SHP77 treated with DMSO at 0.1 percent for 48 hours (cell line): ENCODE data around the gene CFAP65.

Experiments used
- DNase-seq: peaks from one replicate; lab custom pipeline; 2025; lab: John Stamatoyannopoulos, UW

Gene CFAP65

DNA sequence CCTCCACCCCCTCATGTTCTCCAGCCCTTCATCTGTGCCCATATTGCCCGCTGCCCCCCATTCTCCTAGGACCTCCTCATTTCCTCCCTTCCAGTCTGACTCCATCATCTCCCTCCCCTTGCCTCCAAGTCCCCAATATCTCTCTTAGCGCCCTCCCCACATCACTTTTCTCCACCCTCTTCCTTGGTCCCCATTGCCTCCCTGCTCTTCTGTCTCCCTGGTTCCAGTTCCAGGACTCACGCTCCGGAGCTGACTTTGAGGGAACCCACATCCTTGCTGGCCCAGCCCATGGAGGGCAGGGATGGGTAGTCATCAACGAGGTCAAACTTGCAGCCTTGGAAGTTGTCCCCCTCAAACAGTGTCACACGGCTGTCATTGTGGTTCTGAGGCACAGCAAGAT lies 50.7 kb downstream of the CFAP65 start:
- DNase-seq, result no peak

DNA sequence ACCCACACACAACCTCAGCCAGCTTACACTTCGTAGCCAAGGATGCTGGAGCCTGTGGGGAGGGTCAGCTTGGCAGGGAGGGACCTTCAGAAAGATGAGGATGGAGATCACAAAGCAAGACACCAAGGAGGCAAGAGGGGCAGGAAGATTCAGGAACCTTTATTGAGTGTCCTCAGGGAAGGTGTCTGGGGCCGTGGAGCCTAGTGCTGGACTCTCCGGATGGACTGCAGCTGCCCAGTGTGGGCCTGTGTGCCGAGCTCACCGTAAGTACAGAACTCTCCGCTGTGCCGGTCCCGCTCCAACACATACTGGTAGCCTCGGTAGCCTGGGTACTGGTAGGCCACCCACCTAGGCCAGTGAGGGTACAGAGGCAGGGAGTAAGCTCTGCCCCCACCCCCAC lies 51.3 kb downstream of the CFAP65 start:
- DNase-seq, result no peak

- no peak for DNase-seq
Measured at GRCh38 chr2:218988650-218989049, 52.7 kb downstream of the CFAP65 start.

GRCh38 chr2:218988164-218988563 lies 53.2 kb downstream of the CFAP65 start:
- no peak for DNase-seq

GRCh38 chr2:218986148-218986761 lies 55.1 kb downstream of the CFAP65 start:
- no peak for DNase-seq

DNA sequence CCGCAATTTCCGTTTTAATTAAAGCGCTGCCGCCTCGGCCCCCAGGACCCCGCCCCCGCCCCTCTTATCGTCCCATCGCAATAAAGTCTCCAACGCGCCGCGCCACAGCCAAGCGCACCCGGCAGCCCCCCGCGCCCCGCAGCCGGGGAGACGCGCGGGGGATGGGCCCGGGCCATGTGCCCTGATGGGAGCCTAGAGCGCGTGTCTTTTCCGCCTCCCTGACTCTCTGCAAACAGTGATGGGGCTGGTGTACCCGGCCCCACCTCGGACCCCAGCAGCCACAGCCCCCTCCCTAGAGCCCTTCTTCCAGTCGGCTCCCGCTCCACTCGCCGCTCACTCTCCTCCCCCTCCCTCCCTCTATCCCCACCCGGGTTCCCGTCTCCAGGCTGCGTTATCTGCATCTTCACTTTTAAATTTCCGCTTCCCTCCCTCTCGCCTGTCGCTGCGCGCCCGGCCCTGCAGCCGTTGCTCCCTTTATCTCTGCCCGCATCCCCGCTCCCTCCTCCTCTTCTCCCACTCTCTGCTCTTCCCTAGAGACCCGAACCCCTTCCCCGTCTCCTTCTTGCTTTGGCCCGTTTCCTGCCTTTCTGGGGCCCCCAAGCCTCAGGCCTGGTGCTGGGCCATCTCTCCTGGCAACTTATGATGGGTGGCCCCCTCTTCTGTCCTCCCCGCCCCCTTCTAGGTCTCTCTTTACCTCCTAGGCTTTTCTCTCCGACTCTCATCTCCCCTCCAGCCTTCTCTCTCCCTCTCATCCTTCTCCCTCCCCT lies 55.8 kb downstream of the CFAP65 start:
- DNase-seq, result no peak

GRCh38 chr2:218985021-218985324 lies 56.3 kb downstream of the CFAP65 start, which contains the start of gene FEV:
FEV (minus strand) TSS chr2:218985184; CDS start chr2:218985075, 109 bp downstream.
- no peak for DNase-seq

- DNase-seq, result no peak
Measured at GRCh38 chr2:218984239-218985020, 56.9 kb downstream of the CFAP65 start.

DNA sequence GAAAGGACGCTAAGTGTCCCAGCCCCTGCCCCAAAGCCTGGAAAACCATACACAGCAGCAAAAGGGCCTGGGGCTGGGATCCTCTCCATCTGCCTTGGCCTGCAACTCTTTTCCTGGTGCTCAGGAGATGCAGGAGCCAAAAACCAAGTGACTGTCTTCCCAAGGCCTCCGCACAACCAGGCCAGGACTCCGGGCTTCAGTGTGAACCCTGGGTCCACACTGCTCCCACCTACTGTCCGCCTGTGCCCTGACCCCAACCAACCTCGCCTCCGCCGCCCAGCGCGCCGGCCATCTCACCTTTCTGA lies 57.4 kb downstream of the CFAP65 start:
- no peak for DNase-seq

DNA sequence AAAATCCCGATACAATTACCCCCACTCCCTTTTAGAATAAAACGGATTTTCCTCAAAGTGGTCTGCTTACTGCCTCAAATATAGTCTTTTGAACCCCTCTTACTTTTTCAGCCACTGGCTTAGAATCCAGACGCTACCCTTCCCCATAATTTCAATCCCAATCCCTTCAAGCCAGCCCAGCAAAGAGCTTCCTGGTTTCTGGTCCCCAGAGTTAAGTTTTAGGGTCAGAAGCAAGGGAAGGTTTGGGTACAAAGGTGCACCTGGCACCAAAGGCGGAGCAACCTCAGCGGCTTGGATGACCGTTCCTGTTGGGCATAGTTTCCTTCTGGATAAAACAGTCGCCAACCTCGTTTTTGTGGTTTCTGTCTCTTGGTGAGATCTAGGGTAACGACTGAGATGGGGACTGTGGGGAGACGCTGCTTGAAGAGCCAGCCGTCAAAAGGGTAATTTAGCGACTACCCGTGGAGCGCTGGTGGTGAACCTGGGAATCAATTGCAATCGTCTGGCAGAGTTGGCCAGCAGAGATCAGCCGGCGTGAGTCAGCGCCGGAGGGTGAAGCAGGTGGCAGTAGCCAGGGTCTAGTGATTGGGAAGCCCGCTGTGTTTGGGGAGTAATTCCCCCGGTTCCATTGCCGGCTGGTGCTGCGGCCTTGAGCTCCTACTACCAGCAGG lies 57.9 kb downstream of the CFAP65 start:
- no peak for DNase-seq

GRCh38 chr2:218982586-218983262 lies 58.6 kb downstream of the CFAP65 start:
- DNase-seq, result no peak

GRCh38 chr2:218981881-218982585 lies 59.3 kb downstream of the CFAP65 start:
- no peak for DNase-seq

GRCh38 chr2:218981390-218981880 lies 59.9 kb downstream of the CFAP65 start:
- peak; percentile 40 for DNase-seq

GRCh38 chr2:218980735-218981389 lies 60.5 kb downstream of the CFAP65 start:
- no peak for DNase-seq

DNA sequence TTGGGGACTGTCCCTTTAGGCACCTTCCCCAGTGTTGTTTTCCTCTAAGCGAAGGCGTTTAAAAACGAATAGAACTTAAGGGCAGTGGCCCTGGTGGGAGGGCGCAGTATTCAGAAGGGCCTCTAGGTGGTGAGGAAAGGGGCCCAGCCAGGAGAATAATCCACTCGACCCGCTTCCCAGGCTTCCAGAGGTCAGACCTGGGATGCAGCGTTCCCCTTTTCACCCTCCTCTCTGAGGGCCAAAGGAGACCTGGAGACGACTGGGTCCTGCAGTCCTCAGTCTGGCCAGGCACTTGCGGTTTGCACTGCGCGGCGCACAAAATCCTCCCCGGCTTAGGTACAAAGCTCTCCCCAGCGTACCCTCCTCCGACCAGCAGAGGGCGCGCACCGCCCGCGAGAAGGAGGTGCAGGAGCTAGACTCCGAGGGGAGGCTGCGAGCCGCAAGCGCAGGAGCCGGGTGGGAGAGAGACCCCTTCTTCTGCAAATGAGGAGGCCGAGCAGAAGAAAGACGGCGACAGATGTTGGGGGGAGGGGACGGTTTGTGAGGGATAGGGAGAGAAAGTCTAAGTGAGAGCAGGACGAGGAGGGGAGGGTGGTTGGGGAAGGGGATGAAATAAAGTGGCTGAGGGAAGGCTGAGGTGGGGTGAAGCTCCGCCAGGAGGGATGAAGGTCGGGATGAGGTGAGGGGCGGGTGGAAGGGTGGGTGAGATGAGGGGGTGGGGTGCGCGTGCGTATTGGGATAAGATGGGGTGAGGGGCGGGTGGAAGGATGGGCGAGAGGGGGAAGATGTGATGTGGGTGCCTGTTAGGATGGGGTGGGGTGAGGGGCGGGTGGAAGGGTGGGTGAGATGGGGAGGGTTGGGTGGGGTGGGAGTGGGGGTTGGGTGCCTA lies 61.2 kb downstream of the CFAP65 start:
- DNase-seq, result peak; percentile 63

DNA sequence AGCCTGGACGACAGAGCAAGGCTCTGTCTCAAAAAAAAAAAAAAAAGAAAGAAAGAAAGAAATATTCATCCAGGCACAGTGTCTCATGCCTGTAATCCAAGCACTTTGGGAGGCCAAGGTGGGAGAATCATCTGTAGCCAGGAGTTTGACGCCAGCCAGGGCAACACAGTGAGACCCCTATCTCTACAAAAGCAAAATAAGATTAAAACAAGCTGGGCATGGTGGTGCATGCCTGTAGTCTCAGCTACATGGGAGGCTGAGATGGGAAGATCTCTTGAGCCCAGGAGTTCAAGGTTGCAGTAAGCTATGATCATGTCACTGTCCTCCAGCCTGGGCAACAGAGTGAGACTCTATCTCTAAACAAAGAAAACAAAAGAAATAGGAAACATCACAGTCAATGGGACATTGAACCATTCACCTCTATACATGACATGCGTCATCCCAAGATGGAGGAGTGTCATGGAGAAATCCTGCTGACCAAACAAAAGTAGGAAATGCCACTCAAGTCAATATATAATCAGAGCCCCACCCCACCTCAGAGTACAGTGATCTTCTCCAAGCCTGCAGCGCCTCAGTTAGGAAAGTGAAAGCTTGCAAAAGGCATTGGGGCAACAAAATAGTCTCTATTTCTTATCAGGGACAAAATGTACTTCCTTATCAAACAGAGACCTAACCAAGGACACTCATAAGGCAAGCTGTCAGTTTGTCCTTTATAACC lies 66.1 kb downstream of the CFAP65 start:
- DNase-seq, result no peak

GRCh38 chr2:218970894-218971293 lies 70.4 kb downstream of the CFAP65 start:
- no peak for DNase-seq

GRCh38 chr2:218964041-218964771 lies 77.1 kb downstream of the CFAP65 start:
- peak; percentile 89 for DNase-seq
